Skeletal muscle tissue (tissue), 4 donors: Measurements from ENCODE around the gene STRN. TPM values are rescaled to one million over a fixed set of nuclear protein-coding genes. Genes with fewer than 3 reads are reported as not detected.
A peak's percentile ranks its signal among the peaks of the same experiment; 100 is the strongest.
"Not testable (repeated sequence)": the region's sequence is repeated elsewhere in the genome, so short reads cannot be mapped to it uniquely, and the experiment has no call there.

Source experiments
- H3K27ac ChIP-seq: one replicate; pipeline ENCODE4 v1.7.0; 2013; ENCODE audit warnings: mild to moderate bottlenecking, low read depth, low read length, inconsistent platforms
- H3K27me3 ChIP-seq, 3 donors: one replicate each; pipeline ENCODE4 v1.7.0; 2013; ENCODE audit warnings: low read length in 3 of 3; ENCODE audit not compliant: control insufficient read depth in 3 of 3, insufficient read depth in 3 of 3
- H3K36me3 ChIP-seq, 3 donors: one replicate each; pipeline ENCODE4 v1.7.0; 2013; ENCODE audit warnings: low read length in 3 of 3; ENCODE audit not compliant: control insufficient read depth in 3 of 3, insufficient read depth in 3 of 3
- H3K4me1 ChIP-seq, 3 donors: one replicate each; pipeline ENCODE4 v1.7.0; 2013; ENCODE audit warnings: low read length in 3 of 3, mild to moderate bottlenecking in 3 of 3; ENCODE audit not compliant: control insufficient read depth in 3 of 3, insufficient read depth in 3 of 3
- H3K4me3 ChIP-seq, 3 donors: one replicate each; pipeline ENCODE4 v1.7.0; 2013; ENCODE audit warnings: low read length in 3 of 3
- H3K9ac ChIP-seq, 3 donors: one replicate each; pipeline ENCODE4 v1.7.0; 2013; ENCODE audit warnings: low read length in 3 of 3, mild to moderate bottlenecking in 3 of 3, moderate library complexity in 2 of 3, low read depth in 1 of 3
- H3K9me3 ChIP-seq, 3 donors: one replicate each; pipeline ENCODE4 v1.7.0; 2013; ENCODE audit warnings: low read length in 3 of 3; ENCODE audit not compliant: control insufficient read depth in 3 of 3
- total RNA-seq: library from RNA; depleted of rRNA; stranded (reverse); fragments of >200 nt; gene quantifications from one replicate; pipeline ENCODE4 v1.2.3, GENCODE V29; 2014
- donor health status: Osteomylitis.

Gene STRN, protein sequence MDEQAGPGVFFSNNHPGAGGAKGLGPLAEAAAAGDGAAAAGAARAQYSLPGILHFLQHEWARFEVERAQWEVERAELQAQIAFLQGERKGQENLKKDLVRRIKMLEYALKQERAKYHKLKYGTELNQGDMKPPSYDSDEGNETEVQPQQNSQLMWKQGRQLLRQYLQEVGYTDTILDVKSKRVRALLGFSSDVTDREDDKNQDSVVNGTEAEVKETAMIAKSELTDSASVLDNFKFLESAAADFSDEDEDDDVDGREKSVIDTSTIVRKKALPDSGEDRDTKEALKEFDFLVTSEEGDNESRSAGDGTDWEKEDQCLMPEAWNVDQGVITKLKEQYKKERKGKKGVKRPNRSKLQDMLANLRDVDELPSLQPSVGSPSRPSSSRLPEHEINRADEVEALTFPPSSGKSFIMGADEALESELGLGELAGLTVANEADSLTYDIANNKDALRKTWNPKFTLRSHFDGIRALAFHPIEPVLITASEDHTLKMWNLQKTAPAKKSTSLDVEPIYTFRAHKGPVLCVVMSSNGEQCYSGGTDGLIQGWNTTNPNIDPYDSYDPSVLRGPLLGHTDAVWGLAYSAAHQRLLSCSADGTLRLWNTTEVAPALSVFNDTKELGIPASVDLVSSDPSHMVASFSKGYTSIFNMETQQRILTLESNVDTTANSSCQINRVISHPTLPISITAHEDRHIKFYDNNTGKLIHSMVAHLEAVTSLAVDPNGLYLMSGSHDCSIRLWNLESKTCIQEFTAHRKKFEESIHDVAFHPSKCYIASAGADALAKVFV
- total RNA-seq: 15.7 TPM

DNA sequence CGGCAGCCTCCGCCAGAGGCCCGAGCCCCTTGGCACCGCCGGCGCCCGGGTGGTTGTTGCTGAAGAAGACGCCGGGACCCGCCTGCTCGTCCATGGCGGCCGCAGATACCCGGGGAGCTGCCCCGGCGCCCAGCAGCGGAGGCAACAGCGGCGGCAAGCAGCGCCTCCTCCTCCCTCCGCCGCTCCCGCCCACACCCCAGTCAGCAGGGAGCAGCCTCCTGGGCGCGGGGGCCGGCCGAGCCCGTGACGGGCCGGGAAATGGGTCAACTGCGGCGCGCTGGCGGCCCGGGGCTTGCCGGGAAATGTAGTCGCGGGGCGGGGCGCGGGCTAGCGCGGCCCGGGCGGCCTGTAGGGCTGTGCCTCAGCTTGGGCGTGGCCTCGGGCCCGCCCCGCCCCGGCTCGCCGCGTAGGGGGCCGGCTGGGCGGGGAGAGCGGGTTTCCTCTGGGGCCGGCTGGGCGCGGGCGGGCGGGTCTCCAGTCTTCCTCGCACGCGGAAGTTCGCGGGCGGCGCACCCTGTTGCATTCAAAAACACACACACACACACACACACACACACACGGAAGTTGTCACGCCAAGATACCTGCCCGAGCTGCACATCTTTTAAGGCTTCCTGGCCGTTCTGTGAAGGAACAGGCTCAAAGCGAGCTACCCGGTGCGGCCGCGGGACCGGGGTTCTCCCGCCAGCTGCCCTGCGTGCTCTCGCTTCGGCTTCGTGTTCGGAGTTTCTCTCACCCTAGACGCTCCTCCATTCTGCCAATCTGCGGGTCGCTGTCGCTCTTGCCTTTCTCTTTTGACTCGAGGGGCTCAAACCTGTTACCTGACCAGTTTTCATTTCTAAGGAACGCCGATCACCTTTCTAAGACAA lies at the start of gene STRN:
Gene STRN, minus strand, starts transcription at position 167 of the 866 bp plus-strand sequence. Its CDS starts 73 bp downstream, at position 94.
- Histone ChIP-seq H3K4me3 (peak within 1 kb of the TSS; percentile 94 to 98 (median 96)), H3K27me3 (no peaks in the 10 kb centered on the region), H3K27ac (peak within 1 kb of the TSS; percentile 78), H3K9ac (peak within 1 kb of the TSS; percentile 91 to 94 (median 92)), H3K36me3 (no peaks in the 10 kb centered on the region), H3K9me3 (no peaks in the 10 kb centered on the region), H3K4me1 (peaks cover 8 to 24% (median 19%) of the 10 kb centered on the region in 3 donors)

DNA sequence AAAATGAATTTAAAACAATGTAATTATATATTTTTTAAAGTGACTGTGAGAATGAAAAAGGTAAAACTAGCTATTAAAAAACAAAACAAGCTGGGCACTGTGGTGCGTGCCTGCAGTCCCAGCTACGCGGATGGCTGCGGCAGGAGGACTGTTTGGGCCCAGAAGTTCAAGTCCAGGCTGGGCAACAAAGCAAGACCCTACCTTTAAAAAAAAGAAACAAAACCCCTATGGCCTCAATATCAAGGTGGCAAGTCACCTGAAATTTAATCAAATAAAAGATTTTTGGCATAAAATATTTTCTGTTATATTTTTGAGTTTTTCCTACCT lies 46.9 kb upstream of the STRN start:
- no peak overlapping the region for H3K4me3 ChIP-seq
- H3K27ac ChIP-seq: no peak overlapping the region
- peaks cover 8 to 25% (median 24%) of the 10 kb centered on the region in 3 donors for H3K36me3 ChIP-seq
- H3K9me3 ChIP-seq: no peaks in the 10 kb centered on the region
- no peaks in the 10 kb centered on the region for H3K4me1 ChIP-seq
- no peaks in the 10 kb centered on the region for H3K27me3 ChIP-seq
- no peak overlapping the region for H3K9ac ChIP-seq

DNA sequence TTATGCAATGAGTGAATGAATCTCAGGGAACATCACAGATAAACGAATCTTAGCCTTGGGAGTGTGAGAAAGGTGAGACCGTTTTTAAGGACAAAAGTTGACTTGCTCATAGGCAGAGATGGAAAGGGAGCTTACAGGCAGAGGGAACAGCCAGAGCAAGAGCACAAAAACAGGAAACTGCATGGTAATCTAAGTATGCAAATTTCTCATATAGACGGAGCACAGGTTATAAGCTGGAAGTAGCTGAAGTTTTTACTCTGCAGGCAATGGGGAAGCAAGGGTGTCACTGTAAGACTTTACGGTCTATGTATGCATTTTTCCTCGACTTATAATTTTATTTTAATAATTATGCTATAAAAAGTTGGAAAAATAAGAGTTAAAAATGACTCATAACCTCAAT lies 44.8 kb upstream of the STRN start:
- H3K27ac ChIP-seq: no peak overlapping the region
- no peaks in the 10 kb centered on the region for H3K9me3 ChIP-seq
- no peaks in the 10 kb centered on the region for H3K4me1 ChIP-seq
- no peak overlapping the region for H3K9ac ChIP-seq
- H3K4me3 ChIP-seq: no peak overlapping the region
- no peaks in the 10 kb centered on the region for H3K27me3 ChIP-seq
- H3K36me3 ChIP-seq: peaks cover 10 to 31% (median 23%) of the 10 kb centered on the region in 3 donors

DNA sequence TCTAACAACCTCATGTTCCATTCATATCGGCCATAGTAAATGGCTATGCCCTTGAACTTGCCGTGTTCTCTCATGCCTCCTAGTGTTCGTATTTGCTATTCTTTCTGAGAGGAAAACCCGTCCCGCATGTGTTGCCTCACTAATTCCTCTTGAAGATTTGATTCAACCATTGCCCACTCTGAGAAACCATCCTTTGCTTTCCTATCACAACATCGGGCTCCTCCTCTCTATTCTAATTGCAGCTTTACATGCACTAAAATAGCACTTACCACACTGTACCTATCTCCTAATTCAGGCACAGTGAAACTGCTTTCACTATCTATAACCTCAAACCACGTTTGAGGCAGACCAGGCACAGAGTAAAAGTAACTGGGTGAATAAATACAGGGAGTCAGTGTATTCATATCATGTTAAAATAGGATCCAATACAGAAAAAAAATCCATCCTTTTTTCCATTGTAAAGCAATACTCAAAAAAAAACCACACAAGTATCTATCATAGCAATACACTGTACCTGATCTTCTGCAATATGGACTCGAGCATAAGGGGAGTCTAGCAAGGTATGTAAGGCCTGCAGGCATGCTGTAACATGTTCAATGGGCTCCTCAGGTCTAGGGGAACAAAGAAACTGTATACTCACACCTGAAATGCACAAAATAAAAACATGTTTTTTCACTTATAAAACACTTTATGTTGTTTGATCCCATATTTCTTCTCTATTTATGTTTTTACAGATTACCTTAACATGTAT lies 39.0 kb upstream of the STRN start:
- Histone ChIP-seq H3K9ac (no peak overlapping the region), H3K4me1 (no peaks in the 10 kb centered on the region), H3K9me3 (no peaks in the 10 kb centered on the region), H3K4me3 (no peak overlapping the region), H3K27ac (no peak overlapping the region), H3K36me3 (peaks cover 17 to 50% (median 43%) of the 10 kb centered on the region in 3 donors), H3K27me3 (no peaks in the 10 kb centered on the region)

DNA sequence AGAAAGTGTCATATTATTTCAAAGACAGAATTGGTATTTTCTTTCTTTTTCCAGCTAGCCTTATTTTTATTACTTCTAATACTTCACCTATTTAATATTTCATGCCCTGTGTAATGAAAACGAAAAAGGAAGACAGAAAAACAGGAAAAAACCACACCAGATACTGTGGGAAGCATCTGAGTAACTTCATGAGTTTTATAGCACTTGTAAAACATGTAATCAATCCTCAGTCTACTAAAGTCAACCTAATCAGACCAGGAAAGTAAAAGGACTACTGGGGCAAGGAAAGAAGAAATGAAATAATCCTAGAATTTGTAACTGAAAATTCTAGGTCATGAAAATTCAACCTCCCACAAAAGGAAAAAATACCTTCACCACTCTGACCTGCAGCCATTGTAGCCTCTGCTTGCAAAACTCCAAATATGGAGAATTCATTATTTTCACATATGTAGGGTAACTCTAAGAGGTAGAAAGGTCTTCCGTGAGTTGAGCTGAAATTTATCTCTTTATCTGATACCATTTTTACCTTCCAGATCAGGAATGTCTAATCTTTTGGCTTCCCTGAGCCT lies 34.7 kb upstream of the STRN start:
- Histone ChIP-seq H3K27ac (no peak overlapping the region), H3K9me3 (no peaks in the 10 kb centered on the region), H3K36me3 (peaks cover 19 to 49% (median 41%) of the 10 kb centered on the region in 3 donors), H3K4me1 (no peaks in the 10 kb centered on the region), H3K4me3 (no peak overlapping the region), H3K9ac (no peak overlapping the region), H3K27me3 (no peaks in the 10 kb centered on the region)

DNA sequence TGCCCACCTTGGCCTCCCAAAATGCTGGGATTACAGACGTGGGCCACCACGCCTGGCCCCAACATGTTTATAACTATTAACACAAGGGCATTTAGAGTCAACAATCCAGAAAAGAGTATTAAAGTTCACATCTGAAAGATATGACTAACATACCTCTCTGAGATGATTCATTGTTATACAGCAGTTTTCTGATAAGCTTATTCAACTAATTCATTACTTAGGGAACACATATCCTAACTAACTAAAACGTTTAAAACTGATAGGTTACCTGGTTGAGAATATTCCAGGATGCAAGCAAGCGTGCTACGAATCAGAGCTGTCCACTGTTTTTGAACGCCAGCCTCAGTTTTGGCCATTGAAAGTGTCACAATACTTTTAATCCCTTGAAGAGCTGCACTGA lies 34.0 kb upstream of the STRN start:
- no peaks in the 10 kb centered on the region for H3K9me3 ChIP-seq
- peaks cover 19 to 47% (median 38%) of the 10 kb centered on the region in 3 donors for H3K36me3 ChIP-seq
- H3K4me1 ChIP-seq: no peaks in the 10 kb centered on the region
- no peak overlapping the region for H3K9ac ChIP-seq
- no peak overlapping the region for H3K4me3 ChIP-seq
- H3K27me3 ChIP-seq: no peaks in the 10 kb centered on the region
- H3K27ac ChIP-seq: no peak overlapping the region

DNA sequence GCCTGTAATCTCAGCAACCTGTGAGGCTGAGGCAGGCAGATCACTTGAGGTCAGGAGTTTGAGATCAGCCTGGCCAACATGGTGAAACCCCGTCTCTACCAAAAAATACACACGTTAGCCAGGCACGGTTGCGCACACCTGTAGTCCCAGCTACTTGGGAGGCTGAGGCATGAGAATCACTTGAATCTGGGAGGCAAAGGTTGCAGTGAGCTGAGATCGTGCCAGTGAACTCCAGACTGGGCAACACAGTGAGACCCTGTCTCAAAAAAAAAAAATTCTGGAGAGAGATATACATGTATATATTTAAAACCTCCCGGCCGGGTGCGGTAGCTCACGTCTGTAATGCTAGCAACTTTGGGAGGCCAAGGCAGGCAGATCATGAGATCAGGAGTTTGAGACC lies 33.1 kb upstream of the STRN start:
- not testable (repeated sequence) for H3K4me3 ChIP-seq, H3K9me3 ChIP-seq, H3K4me1 ChIP-seq, H3K9ac ChIP-seq, H3K27ac ChIP-seq, H3K27me3 ChIP-seq
- H3K36me3 ChIP-seq: peaks cover 19 to 38% (median 31%) of the 10 kb centered on the region in 3 donors

DNA sequence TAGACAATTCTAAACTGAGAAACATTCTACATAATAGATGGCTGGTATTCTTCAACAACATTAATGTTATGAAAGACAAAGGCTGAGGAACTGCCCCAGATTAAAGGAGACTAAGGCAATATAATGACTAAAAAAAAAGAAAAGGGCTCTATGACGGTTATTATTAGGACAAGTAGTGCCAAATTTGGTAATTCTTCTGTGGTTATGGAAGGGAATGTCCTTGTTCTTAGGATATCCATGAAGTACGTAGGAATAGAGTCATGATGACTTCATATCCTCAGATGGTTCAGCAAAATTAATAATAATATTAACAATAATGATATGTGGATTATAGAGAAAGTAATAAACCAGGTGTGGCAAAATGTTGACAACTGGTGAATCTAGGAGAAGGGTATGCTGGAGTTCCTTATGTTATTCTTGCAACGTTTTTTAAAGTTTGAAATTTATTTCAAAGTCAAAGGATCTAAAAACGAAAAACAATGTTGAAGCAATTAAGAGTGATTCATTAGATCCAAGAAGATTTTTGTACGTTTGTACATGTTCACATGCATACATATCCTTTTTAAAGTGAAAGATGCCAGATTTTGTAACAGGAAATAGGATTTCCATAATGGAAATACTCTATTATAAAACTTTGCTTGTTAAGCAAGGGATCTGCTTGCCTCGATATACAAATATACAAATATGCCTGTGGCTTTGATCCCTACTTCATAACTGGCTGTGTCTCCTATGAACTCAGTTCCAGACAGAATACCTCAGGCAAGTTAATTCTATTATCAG lies 27.7 kb upstream of the STRN start:
- Histone ChIP-seq H3K4me3 (no peak overlapping the region), H3K36me3 (peaks cover under 1 to 13% (median 4%) of the 10 kb centered on the region in 3 donors), H3K9ac (no peak overlapping the region), H3K27me3 (no peaks in the 10 kb centered on the region), H3K27ac (no peak overlapping the region), H3K4me1 (no peaks in the 10 kb centered on the region), H3K9me3 (no peaks in the 10 kb centered on the region)
